GM18858 (cell line): ENCODE data around the gene RRN3.
"Not testable (repeated sequence)": the region's sequence is repeated elsewhere in the genome, so short reads cannot be mapped to it uniquely, and the experiment has no call there.

Experiments
- ATAC-seq: cut with Tn5 transposase; IDR thresholded peaks from one replicate; pipeline ENCODE4 v1.9.1; 2021; ENCODE audit not compliant: unreplicated experiment

Gene RRN3

DNA sequence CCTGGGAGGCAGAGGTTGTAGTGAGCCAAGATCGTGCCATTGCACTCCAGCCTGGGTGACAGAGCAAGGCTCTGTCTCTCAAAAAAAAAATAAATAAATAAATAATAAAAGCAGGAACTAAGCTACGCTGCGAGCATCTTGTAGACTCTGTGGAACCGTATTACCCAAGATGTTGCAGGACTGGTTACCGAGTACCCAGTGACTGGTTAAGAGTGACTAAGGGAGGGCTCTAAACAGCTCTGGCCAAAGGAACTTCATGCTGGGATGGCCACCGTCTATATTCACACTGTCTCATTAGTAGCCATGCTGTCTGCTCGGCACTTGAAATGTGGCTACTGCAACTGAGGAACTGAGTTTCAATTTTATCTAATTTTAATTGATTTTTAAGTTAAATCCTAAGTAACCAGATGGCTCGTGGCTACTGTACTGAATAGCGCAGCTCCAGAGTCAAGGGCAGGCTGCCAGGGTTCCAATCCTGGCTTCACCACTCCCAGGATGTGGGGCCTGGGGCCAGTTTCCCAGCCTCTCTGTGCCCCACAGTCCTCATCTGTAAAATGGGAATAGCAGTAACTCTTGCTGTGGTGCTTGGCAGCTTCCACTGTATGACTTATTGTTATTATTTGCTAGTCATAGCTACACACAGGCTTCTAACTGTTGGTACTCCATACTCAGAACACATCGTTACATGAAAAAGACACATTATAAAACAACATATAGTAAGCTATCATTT is 41.2 kb downstream of the RRN3 start:
- no peak for ATAC-seq

DNA sequence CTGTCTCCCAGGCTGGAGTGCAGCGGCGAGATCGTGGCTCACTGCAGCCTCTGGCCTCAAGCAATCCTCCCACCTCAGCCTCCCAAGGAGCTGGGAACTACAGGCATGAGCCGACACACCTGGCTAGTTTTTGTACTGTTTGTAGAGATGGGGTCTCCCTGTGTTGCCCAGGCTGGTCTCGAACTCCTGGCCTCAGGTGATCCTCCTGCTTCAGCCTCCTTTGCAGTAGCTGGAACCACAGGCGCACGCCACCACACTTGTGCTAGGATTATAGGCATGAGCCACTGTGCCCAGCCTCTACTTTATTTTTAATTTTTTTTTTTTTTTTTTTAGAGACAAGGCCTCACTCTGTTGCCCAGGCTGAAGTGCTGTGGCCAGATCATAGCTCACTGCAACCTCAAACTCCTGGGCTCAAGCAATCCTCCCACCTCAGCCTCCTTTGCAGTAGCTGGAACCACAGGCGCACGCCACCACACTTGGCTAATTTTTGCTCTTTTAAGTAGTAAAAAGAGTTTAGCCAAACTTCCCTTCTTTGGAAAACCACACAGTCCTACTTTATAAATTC is 42.6 kb downstream of the RRN3 start:
- no peak for ATAC-seq

DNA sequence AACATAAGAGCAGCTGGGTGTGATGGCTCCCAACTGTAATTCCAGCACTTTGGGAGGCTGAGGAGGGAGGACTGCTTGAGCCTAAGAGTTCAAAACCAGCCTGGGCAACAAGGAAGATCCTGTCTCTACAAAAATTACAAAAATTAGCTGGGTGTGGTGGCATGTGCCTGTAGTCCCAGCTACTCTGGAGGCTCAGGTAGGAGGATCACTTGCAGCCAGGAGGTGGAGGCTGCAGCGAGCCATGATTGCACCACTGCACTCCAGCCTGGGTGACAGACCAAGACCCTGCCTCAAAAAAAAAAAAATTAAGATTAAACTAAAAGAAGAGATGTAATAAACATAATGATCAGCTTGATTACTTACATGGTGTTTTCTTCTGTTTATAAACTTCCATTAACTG is 43.6 kb downstream of the RRN3 start:
- not testable (repeated sequence) for ATAC-seq

DNA sequence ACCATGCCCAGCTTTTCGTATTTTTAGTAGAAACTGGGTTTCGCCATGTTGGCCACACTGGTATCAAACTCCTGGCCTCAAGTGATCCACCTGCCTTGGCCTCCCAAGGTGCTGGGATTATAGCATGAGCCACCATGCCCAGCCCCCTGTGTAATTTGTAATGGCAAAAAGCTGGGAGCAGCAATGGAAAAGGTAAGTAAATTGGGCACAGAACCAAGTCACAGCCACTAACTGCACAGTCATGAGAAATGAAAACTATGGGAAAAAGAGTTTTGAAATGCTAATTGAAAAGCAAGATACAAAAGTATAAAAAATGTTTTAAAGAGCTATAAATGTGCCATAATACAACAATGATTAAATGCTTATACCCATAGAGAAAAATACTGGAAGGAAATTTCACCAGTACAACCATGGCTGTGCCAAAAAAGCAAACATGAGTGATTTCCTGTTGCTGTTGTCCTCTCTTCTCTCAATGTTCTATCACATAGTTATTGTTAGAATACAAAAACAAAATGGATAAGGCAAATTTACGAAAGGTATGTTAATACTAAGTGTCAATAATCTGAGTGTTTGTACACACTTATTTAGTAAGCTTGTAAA is 44.4 kb downstream of the RRN3 start:
- no peak for ATAC-seq

DNA sequence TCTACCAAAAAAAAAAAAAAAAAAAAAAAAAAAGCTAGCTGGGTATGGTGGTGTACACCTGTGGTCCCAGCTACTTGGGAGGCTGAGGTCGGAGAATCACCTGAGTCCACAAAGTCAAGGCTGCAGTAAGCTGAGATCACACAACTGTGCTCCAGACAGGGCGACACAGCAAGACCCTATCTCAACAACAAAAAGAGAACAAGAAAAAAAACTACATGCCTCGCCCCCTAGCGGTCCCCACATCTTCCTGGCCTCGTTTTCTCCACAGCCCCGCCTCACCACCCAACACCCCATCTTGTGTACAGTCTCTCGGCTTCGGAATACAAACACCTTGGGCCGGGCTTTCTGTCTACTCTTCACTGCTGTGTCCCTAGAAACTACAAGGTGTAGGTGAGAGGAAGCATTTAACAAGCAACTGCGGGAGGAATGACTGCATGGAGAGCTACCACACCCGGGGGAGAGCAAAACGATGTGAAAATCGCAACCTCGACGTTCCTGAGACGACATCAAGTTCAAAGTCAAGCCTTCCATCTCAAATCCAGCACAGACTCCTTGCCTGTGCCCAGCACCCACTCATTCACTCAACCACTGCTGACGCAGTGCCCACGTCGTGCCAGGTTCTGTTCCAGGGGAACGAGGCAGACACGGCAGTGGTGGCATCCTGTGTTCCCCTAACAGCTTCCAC is 47.2 kb downstream of the RRN3 start:
- ATAC-seq, result no peak

DNA sequence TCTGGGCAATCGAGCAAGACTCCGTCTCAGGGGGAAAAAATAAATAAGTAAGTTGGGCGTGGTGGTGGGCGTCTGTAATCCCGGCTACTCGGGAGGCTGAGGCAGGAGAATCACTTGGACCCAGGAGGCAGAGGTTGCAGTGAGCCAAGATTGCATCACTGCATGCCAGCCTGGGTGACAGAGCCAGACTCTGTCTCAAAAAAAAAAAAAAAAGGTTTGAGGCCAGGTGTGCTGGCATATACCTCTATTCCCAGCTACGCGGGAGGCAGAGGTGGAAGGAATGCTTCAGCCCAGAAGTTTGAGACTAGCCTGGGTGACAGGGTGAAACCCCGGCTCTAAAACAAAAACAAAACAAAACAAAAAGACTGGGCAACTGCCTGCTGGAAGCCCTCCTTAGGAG is 48.8 kb downstream of the RRN3 start:
- not testable (repeated sequence) for ATAC-seq

DNA sequence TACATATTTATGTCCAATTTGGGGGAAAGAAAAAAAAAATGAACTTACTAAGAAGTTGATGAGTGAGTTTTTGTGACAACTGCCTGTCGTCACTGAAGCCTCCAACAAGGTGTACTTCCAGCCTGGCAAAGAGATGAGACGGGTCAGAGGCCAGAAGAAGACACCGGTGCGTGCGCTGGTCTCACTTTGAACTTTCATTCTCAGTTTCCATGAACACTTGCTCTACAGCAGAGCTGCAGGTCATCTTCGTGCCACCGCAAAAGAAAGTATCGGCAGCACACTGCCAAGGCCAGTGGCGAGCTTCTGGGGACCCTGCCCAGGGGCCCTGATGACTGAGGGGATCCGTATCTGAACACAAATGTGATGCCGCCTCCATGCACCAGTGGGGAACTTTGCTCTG is 49.8 kb downstream of the RRN3 start:
- no peak for ATAC-seq

DNA sequence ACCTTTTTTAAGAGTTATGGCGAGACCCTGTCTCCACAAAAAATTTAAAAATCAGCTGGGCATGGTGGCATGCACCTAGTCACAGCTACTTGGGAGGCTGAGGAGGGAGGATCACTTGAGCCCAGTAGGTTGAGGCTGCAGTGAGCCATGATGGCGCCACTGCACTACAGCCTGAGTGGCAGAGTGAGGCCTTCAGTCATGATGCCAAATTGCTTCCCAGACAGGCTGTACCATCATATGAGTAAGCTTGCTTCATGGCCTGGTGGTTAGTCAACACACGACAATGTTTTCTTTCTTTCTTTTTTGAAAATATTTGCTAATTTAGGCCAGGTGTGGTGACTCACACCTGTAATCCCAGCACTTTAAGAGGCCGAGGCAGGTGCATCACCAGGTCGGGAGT is 50.7 kb downstream of the RRN3 start:
- ATAC-seq, result no peak

DNA sequence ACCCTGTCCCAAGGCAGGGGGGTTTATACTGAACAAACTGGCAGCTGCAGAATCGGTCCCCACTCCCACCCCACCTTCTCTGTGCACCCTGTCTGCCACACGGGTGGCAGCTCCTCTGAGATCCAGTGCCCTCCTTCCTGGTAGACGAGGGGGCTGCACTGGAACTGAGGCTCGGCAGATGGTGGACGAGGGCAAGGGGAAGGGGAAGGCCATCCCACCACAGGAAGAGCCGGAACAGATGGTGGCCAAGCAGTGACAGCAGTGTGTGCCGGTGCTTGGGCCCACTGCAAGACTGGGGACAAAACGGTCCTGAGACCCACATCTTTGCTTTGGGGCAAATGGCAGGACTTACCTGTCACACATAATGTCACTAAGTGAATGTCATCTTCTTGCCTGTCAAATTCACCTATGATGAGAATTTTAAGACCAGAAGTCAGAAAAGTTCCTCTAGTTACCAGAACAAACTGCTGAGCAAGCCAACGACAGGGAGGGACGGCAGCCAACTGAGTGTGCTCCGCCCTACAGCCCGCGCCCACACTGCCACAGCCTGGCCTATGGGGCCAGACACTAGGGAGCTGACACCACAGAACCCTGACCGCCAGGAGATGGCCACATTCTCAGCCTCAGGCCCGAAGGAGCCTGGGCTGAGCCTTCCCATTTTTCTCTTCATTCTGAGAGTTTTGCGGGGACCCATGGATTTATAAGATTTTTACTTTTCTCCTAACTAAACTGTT is 52.6 kb downstream of the RRN3 start:
- ATAC-seq, result no peak

DNA sequence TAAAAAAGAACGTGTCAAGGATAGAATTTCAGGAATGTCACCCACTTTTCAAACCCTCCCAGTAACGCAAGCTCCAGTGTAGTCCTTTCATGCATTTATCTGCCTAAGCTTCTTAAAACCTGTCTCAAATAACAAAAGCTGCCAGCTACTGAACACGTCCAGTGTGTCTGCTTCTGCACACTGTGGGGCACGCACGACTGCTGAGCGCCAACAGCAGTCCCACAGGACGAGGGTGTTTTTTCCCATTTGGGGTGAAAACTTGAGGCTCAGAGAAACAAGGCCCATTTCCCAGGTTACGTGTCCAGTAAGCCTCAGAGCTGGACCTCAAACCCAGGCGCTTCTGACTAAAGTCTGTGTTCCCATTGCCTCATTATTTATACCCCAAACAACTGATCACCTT is 55.4 kb downstream of the RRN3 start:
- no peak for ATAC-seq

DNA sequence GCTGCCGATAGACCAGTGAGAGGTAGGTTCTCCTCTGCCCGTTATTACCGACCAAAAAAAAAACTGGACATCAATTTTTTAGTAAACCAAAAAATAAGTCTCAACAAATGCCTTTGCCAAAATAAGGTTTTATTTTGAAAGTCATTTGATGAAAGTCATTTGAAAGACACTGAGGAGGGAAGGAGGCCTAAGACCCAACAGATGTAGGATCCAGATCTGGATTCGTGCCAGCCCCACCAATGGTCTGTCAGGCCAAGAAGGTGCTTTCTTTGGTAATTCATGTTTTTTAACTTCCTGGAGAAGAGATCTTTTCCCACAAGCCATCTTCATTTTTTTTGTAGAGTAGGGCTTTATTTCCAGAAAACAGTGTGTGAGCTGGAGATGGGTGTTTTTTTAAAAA is 56.3 kb downstream of the RRN3 start:
- no peak for ATAC-seq

DNA sequence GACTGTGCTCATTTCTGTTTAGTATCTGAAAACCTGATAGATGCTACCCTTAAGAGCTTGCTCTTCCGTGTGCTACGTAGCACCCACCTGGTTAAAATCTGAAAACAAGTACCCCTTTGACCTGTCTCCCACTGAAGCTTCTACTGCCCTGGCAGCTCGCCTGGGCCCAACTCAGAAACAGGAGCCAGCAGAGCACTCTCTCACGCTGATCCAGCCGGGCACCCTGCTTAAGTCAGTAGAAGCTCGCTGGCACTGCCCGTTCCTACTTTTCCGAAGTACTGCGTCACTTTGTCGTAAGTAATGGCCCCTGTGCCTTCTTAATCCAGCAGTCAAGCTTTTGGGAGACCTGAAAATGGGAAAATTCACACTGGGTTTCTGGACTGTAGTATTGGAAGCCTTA is 57.1 kb downstream of the RRN3 start:
- ATAC-seq, result no peak

DNA sequence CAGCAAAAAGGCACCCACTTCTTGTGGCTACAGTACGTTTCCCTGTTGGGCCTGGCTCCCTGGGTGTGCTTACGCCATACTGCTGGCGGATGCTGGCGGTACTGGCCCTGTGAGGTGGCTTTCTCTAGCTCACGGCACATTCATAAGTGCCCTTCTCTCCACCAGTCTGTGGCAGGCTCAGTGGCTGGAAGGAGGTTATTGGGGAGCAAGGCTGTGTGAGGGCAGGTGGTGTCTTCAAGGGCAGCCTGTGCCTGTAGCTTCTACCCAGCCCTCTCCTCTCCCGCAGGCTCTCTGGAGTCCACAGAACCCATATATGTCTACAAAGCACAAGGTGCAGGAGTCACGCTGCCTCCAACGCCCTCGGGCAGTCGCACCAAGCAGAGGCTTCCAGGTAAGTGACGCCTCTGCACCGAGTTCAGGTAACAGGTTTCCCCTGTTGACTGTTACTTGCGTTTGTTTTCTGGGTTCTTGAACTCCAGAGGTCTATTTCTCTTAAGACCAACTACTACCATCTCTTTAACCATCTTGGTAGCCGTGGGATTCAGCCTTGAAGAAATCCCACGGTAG is 58.8 kb downstream of the RRN3 start:
- ATAC-seq, result no peak

DNA sequence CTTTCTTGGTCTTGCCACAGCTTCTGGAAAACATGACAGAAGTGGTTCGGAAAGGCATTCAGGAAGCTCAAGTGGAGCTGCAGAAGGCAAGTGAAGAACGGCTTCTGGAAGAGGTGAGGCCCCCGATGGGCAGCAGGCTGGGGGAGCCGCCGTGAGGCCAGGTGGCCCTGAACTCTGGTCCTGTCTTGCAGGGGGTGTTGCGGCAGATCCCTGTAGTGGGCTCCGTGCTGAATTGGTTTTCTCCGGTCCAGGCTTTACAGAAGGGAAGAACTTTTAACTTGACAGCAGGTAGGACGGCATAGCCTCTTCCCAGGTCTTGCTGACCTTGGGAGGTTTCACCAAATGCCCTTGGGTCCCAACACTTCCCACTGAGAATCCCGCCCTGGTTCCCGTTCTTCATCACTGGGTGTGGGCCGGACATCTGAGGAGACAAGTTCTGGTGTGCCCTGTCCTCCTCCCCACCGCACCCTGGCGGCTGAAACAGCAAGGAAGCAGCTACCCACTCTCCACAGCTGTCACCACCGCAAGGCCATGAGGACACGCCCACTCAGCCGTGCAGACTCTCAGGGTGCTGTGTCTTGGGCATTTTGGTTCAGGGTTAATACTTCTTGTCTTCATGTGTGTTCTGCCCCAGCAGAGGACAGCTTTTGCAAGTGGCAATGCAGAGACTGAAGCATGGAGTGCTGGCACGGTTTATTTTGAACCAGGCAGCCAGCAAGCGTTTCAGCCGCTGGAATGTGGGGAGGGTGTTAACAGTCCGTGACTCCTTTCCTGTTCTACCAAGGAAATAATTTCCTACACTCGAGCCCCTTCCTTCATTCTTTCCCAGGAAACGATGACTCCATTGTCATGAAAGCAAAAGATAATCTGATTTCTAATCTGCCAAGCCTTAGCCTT is 59.6 kb downstream of the RRN3 start:
- ATAC-seq, result no peak

DNA sequence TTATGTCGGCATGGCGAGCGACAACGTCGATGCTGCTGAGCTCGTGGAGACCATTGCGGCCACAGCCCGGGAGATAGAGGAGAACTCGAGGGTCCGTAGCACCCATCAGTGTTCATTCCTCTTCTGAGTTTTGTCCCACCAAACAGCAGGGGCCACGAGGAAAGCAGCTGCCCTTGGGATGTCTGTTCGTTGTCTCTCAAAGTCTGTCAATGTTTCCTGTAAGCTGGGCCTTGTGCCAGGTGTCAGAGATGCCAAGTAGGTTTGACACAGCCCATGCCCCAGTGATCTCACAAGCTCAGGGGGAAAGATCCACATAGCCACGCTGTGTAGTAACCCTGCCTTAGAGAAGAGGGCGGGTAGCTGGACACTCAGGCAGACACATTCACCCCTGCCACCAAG is 60.8 kb downstream of the RRN3 start:
- no peak for ATAC-seq

DNA sequence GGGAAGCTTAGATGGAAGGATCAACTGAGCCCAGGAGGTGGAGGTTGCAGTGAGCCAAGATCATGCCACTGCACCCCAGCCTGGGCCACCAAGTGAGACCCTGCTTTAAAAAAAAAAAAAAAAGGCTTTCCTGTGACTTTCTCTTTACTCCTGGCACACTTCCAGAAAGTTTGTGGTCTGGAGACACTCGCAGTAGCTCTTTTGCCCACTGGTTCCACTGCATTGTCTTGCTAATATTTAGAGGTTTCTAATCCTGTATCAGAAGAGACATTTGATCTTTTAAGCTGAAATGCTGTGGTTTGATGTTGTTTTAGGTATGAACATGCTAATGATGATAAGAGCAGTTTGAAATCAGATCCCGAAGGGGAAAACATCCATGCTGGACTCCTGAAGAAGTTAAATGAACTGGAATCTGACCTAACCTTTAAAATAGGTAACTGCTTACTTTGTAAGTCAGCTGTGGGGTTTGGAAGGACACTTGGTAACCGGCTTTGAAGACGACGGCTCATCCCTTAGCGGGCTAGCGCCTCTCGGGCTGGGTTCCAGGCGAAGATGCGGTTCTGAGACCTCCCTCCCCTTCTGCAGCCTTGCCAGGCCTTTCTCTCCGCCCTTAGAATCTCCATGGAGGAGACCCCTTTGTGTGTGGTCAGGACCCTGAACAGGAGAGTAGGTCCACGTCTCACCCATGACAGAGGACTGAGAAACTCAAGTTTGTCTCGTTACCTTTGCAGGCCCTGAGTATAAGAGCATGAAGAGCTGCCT is 61.3 kb downstream of the RRN3 start:
- ATAC-seq, result no peak

DNA sequence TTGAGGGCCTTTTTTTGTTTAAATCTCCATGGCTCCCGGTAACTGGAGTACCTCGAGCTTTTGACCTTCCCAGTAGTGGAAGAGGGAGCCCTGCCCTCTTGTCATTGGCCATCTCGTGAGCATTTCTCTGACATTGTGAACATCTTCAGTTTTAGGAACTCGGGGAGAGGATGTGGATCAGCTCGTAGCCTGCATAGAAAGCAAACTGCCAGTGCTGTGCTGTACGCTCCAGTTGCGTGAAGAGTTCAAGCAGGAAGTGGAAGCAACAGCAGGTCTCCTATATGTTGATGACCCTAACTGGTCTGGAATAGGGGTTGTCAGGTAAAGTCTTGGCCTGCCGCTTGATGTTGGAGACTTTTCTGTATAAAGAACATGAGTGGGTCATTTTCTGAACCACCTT is 62.5 kb downstream of the RRN3 start:
- no peak for ATAC-seq

DNA sequence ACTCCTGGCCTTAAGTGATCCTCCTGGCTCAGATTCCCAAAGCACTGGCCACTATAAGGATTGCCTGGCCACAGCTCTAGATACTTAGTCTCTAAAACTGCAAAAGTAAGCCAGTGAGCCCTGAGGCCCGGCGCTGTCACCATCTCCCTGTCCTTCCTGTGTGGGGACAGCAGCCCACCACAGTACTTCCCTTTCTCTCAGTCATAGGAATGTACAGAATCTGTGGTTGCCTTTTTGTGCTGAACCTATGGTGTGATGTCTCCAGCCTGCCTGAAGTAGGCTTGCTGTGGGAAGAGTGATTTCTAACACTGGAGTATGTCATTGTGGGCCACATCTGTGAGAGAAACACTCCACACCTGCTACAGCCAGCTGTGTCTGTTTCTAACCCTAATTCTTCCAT is 62.9 kb downstream of the RRN3 start:
- ATAC-seq, result no peak

DNA sequence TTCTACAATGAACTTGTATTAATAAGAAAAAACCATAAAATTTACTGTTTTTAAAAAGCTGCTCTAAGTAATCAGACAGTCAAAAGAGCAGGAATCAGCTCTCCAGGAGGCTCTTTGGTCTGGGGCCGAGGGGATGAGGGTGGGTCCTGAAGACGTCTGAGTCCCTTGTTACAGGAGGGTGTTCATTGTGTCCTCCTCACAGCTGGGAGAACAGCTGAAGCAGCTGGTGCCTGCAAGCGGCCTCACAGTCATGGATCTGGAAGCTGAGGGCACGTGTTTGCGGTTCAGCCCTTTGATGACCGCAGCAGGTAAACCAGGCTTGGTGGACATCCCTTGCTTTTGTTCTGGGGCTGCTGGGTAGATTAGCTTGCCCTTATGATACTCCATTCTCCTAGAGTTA is 64.3 kb downstream of the RRN3 start:
- ATAC-seq, result not testable (repeated sequence)
